IPS-18a (cell line): ENCODE data around the gene DDX55.
"Not testable (repeated sequence)": the region's sequence is repeated elsewhere in the genome, so short reads cannot be mapped to it uniquely, and the experiment has no call there.

Experiments used
- H3K27ac ChIP-seq: one replicate; pipeline ENCODE4 v1.5.1; 2013; ENCODE audit warnings: low read length
- H3K27me3 ChIP-seq: one replicate; pipeline ENCODE4 v1.6.1; 2013; ENCODE audit warnings: mild to moderate bottlenecking, low read length; ENCODE audit not compliant: control insufficient read depth, insufficient read depth
- H3K36me3 ChIP-seq: one replicate; pipeline ENCODE4 v1.6.1; 2013; ENCODE audit warnings: low read depth, low read length; ENCODE audit not compliant: control insufficient read depth
- H3K4me1 ChIP-seq: one replicate; pipeline ENCODE4 v1.6.1; 2013; ENCODE audit warnings: low read depth, low read length; ENCODE audit not compliant: control insufficient read depth
- H3K4me3 ChIP-seq: one replicate; pipeline ENCODE4 v1.5.1; 2013; ENCODE audit warnings: low read length
- H3K9ac ChIP-seq: one replicate; pipeline ENCODE4 v1.6.1; 2013; ENCODE audit warnings: mild to moderate bottlenecking, low read length, moderate library complexity
- H3K9me3 ChIP-seq: one replicate; pipeline ENCODE4 v1.6.1; 2013; ENCODE audit warnings: low read depth, low read length; ENCODE audit not compliant: control insufficient read depth

The DDX55 gene

GRCh38 chr12:123601602-123602489, at the start of gene DDX55:
Gene DDX55, plus strand, starts transcription at chr12:123602099. Its CDS starts 50 bp downstream, at chr12:123602149.
- H3K4me3 ChIP-seq = peak within 1 kb of the TSS; percentile 98
- peak within 1 kb of the TSS; percentile 93 for H3K9ac ChIP-seq
- H3K9me3 ChIP-seq = no peaks in the 10 kb centered on the region
- H3K27me3 ChIP-seq = no peaks in the 10 kb centered on the region
- H3K36me3 ChIP-seq = peaks cover 39% of the 10 kb centered on the region
- H3K27ac ChIP-seq = peak within 1 kb of the TSS; percentile 52
- no peaks in the 10 kb centered on the region for H3K4me1 ChIP-seq

- H3K4me1 ChIP-seq, H3K27ac ChIP-seq, H3K9me3 ChIP-seq, H3K9ac ChIP-seq, H3K4me3 ChIP-seq, H3K36me3 ChIP-seq, H3K27me3 ChIP-seq: not testable (repeated sequence)
These were observed 47.8 kb upstream of the DDX55 start for GRCh38 chr12:123554136-123554535.

- not testable (repeated sequence) for H3K36me3 ChIP-seq, H3K9ac ChIP-seq, H3K27ac ChIP-seq, H3K4me3 ChIP-seq, H3K9me3 ChIP-seq, H3K27me3 ChIP-seq, H3K4me1 ChIP-seq
These were observed 47.1 kb upstream of the DDX55 start for GRCh38 chr12:123554843-123555242.

GRCh38 chr12:123558487-123558886, 43.4 kb upstream of the DDX55 start:
- H3K27me3 ChIP-seq, H3K27ac ChIP-seq, H3K9ac ChIP-seq, H3K4me1 ChIP-seq, H3K9me3 ChIP-seq, H3K36me3 ChIP-seq, H3K4me3 ChIP-seq: not testable (repeated sequence)

- Histone ChIP-seq H3K4me3 (no peak overlapping the region), H3K27ac (no peak overlapping the region), H3K27me3 (no peaks in the 10 kb centered on the region), H3K4me1 (no peaks in the 10 kb centered on the region), H3K9me3 (no peaks in the 10 kb centered on the region), H3K9ac (no peak overlapping the region), H3K36me3 (no peaks in the 10 kb centered on the region)
These were observed 42.4 kb upstream of the DDX55 start for GRCh38 chr12:123559468-123559867.

GRCh38 chr12:123571343-123571813, 30.5 kb upstream of the DDX55 start:
- H3K9ac ChIP-seq = no peak overlapping the region
- no peak overlapping the region for H3K4me3 ChIP-seq

GRCh38 chr12:123572391-123572790, 29.5 kb upstream of the DDX55 start:
- Histone ChIP-seq H3K27me3 (no peaks in the 10 kb centered on the region), H3K4me3 (no peak overlapping the region), H3K9ac (no peak overlapping the region), H3K36me3 (no peaks in the 10 kb centered on the region), H3K4me1 (no peaks in the 10 kb centered on the region), H3K27ac (no peak overlapping the region), H3K9me3 (no peaks in the 10 kb centered on the region)

More at GRCh38 chr12:123571343-123571813, 30.5 kb upstream of the DDX55 start:
- no peaks in the 10 kb centered on the region for H3K36me3 ChIP-seq
- no peaks in the 10 kb centered on the region for H3K27me3 ChIP-seq
- no peaks in the 10 kb centered on the region for H3K4me1 ChIP-seq
- no peaks in the 10 kb centered on the region for H3K9me3 ChIP-seq
- no peak overlapping the region for H3K27ac ChIP-seq

GRCh38 chr12:123573870-123574269, 28.0 kb upstream of the DDX55 start:
- Histone ChIP-seq H3K27me3 (no peaks in the 10 kb centered on the region), H3K4me1 (no peaks in the 10 kb centered on the region), H3K27ac (no peak overlapping the region), H3K36me3 (no peaks in the 10 kb centered on the region), H3K9me3 (no peaks in the 10 kb centered on the region), H3K4me3 (no peak overlapping the region), H3K9ac (no peak overlapping the region)

GRCh38 chr12:123576611-123577010, 25.3 kb upstream of the DDX55 start:
- no peaks in the 10 kb centered on the region for H3K36me3 ChIP-seq
- no peaks in the 10 kb centered on the region for H3K27me3 ChIP-seq
- no peaks in the 10 kb centered on the region for H3K9me3 ChIP-seq
- no peak overlapping the region for H3K4me3 ChIP-seq
- H3K4me1 ChIP-seq = no peaks in the 10 kb centered on the region
- no peak overlapping the region for H3K9ac ChIP-seq
- H3K27ac ChIP-seq = no peak overlapping the region

- no peak overlapping the region for H3K9ac ChIP-seq
- no peaks in the 10 kb centered on the region for H3K36me3 ChIP-seq
- no peak overlapping the region for H3K4me3 ChIP-seq
- H3K27ac ChIP-seq = no peak overlapping the region
- no peaks in the 10 kb centered on the region for H3K27me3 ChIP-seq
- H3K4me1 ChIP-seq = no peaks in the 10 kb centered on the region
- no peaks in the 10 kb centered on the region for H3K9me3 ChIP-seq
These were observed 23.7 kb upstream of the DDX55 start for GRCh38 chr12:123578243-123578642.

- H3K27me3 ChIP-seq, H3K9ac ChIP-seq, H3K4me3 ChIP-seq, H3K36me3 ChIP-seq, H3K27ac ChIP-seq, H3K9me3 ChIP-seq, H3K4me1 ChIP-seq: not testable (repeated sequence)
These were observed 23.1 kb upstream of the DDX55 start for GRCh38 chr12:123578829-123579228.

GRCh38 chr12:123580772-123581171, 21.1 kb upstream of the DDX55 start:
- Histone ChIP-seq H3K9ac (no peak overlapping the region), H3K9me3 (no peaks in the 10 kb centered on the region), H3K27me3 (no peaks in the 10 kb centered on the region), H3K4me1 (no peaks in the 10 kb centered on the region), H3K27ac (no peak overlapping the region), H3K4me3 (no peak overlapping the region), H3K36me3 (no peaks in the 10 kb centered on the region)
